NB4 (cell line): ENCODE measurements around the gene TRAIP.
A peak's percentile ranks its signal among the peaks of the same experiment; 100 is the strongest.

Source experiments
- DNase-seq: peaks from one replicate; pipeline ENCODE4 v3.0.0; 2010; ENCODE audit warnings: low read depth
- H3K4me3 ChIP-seq: one replicate; pipeline ENCODE4 v1.5.1; 2011; ENCODE audit warnings: mild to moderate bottlenecking, low read depth, low read length, moderate library complexity
- CTCF ChIP-seq: IDR thresholded peaks from one replicate; pipeline ENCODE4 v1.5.1; 2012; ENCODE audit warnings: low read depth, low read length
- MAX ChIP-seq: IDR thresholded peaks from 2 replicates; pipeline ENCODE4 v1.6.1; 2011; ENCODE audit warnings: low read depth, low read length
- MYC ChIP-seq: IDR thresholded peaks from 2 replicates; pipeline ENCODE4 v1.6.1; 2011; ENCODE audit warnings: low read depth, low read length
- POLR2A ChIP-seq: IDR thresholded peaks from 2 replicates; pipeline ENCODE4 v1.6.1; 2011; ENCODE audit warnings: mild to moderate bottlenecking; ENCODE audit not compliant: insufficient read length; ENCODE audit errors: extremely low read depth

TRAIP gene

GRCh38 chr3:49859576-49860305 lies 3.4 kb upstream of the TRAIP start:
- no peak overlapping the region for H3K4me3 ChIP-seq
- no peak for TF ChIP-seq MAX
- TF ChIP-seq POLR2A: no peak
- no peak for TF ChIP-seq MYC
- no peak for TF ChIP-seq CTCF
- DNase-seq: no peak

- TF ChIP-seq MAX (no peak), POLR2A (no peak), MYC (no peak), CTCF (no peak)
- peak overlapping the region; percentile 77 for H3K4me3 ChIP-seq
- no peak for DNase-seq
Observed at GRCh38 chr3:49855662-49856061, 702 bp downstream of the TRAIP start.

- H3K4me3 ChIP-seq: no peak overlapping the region
Observed at GRCh38 chr3:49845694-49846093, 10.7 kb downstream of the TRAIP start.

GRCh38 chr3:49844464-49845183 lies 11.7 kb downstream of the TRAIP start:
- TF ChIP-seq MAX (no peak), MYC (no peak), POLR2A (no peak), CTCF (no peak)
- DNase-seq: no peak

More at GRCh38 chr3:49845694-49846093, 10.7 kb downstream of the TRAIP start:
- no peak for DNase-seq
- TF ChIP-seq MAX (no peak), MYC (no peak), POLR2A (no peak), CTCF (no peak)

GRCh38 chr3:49842843-49843517 lies 13.4 kb downstream of the TRAIP start:
- TF ChIP-seq MAX: no peak
- no peak for TF ChIP-seq CTCF
- no peak for TF ChIP-seq POLR2A
- TF ChIP-seq MYC: no peak
- no peak overlapping the region for H3K4me3 ChIP-seq
- DNase-seq: no peak

More at GRCh38 chr3:49844464-49845183, 11.7 kb downstream of the TRAIP start:
- H3K4me3 ChIP-seq: no peak overlapping the region
